ENCODE results near the gene PIEZO1.

Gene PIEZO1

DNA sequence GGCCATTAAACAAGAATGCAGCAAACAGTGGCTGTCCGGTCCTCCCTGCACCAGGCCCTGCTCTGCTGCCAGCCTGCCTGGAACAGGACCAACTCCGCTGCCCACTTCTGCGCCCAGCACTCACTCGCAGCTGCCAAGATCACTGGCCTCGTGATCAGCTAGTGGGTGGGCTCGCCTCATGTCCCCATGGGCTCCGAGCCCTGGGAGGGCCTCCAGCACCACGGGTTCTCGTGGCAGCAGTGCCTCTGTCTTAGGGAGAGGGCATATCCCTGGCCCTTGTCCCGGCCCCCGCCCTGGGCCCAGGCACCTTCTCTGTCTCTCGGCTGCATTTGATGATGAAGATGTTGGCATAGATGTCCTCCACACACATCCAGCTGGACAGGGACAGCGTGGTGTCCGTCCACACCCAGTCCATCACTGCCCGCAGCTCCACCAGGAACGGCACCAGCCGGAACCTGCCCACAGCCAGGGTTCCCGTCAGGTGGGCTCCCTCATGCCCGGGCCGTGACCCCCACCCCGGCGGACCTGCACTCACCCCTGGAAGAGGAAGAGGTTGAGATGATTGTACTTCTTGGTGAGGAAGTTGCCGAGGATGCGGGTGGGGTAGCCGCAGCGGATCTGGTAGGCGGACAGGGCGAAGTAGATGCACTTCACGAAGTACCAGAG is 65.6 kb downstream of the PIEZO1 start:
- no peak for DNase-seq

DNA sequence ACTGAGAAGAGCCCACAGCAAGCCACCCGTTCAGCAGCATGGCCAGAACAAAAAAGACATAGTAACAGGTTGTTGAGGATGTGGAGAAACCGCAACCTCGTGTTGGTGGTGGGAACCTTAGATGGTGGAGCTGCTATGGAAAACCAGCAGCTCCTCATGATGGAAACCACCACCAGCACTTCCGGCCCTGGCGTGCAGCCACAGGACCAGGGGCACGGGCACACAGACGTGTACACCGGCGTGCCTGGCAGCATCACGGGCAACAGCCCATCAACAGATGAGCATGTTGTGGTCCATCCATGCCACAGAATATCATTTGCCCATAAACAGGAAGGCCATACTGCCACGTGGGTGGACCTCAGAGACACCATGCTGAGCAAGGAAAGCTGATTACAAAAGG is 66.8 kb downstream of the PIEZO1 start:
- peak in 1 of 2 donors; percentile 32 for DNase-seq

DNA sequence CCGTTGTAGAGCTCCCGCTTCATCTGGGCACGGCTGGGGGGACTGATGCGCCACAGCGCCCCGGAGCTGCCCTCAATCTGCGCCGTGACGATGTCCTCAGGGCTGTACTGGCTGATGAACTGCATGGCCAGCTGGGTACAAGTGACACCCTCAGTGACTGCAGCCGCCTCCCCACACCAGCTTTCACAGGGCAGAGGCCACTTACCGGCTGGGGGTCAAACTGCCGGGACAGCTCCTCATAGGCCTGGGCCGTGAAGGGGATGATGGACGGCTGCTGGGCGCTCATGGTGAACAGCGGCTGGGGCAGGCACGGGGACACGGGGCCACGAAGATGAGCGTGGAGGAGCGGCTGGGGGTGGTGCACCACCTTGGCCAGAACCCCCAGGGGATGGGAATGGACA is 68.4 kb downstream of the PIEZO1 start:
- no peak for DNase-seq

DNA sequence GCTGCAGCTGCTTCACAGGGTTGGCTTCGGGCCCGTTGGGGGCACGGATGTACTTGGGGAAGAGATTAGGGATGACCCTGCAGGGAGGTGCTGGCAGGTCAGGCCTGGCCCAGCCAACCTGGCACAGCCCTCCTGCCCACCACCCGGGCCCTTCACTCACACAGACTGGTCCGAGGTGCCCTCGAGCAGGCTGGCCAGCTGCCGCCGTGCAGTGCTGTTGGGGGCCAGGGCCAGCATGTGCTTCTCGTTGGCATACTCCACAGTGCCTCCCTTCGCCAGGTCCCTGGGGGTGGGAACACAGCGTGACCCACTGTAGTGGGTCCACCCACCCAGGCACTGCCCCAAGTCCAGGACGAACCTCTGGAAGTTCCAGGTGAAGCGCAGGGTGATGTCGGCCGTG is 68.8 kb downstream of the PIEZO1 start:
- no peak for DNase-seq

DNA sequence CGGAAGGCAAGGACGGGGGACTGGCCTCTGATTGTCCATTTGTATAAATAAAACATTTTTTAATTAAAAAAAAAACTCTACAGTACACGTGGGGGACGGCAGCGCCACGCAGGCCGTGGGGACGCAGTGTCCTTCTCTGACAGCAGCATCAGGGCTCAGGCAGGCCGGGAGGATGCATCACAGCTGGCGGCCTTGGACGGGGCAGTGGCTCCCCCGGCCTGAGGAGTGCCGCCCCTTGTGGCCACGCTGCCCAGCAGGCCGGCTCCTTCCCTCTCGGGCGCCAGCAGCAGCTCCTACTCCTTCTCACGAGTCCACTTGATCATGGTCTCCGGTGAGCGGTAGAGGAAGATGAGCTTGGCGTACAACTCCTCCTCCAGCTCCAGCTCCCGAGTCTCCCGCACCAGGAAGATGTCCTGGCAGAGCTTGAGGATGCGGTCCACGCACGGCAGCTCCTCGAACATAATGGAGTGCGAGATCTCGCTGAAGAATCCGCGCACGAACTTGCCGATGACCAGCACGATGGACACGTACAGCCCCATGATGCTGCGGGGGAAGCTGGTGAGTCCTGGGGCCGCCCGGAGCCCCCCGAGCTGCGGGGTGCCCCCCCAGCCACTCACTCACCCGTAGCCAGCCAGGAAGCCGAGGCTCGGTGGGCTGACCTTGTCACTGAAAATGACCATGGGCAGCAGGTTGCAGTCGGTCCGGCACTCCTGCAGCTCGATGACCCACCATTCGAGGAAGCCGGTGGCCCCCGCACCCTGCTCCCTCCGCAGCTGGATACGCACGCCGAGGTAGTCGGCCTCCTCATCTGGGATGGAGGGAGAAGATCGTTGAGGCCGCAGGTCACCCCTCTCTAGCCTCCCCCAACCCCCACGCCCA is 69.5 kb downstream of the PIEZO1 start:
- no peak for DNase-seq

DNA sequence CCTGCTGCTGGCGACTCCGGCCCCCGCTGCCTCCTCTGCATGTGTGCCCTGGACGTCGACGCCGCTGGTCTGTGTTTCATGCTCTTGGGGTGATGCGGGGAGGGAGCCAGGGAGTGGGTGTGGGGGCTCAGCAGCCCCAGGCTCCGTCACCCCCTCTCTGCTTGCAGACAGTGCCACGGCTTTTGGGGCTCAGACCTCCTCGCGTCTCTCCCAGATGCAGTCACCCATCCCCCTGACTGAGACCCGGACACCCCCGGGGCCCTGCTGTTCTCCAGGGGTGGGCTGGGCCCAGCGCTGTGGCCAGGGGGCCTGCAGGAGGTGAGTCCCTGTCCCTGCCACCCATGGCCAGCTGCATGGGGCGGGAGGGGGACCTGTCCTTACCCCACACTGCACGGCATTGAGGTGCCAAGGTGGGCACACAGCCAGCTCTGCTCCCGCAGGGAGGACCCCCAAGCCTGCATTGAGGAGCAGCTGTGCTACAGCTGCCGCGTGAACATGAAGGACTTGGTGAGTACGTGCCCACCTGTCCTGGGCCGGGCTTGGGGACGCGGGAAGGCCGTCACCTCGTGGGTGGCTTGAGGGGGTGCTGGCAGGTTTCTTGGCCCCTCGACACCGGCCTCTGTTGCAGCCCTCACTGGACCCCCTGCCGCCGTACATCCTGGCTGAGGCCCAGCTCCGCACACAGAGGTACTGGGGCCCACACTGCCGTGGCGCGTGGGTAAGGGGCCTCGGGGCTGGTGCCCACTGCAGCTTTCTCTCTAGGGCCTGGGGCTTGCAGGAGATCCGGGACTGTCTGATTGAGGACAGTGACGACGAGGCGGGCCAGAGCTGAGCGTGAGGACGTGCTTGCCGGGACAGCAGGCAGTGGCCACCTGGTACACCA is 70.4 kb downstream of the PIEZO1 start:
- no peak for DNase-seq

DNA sequence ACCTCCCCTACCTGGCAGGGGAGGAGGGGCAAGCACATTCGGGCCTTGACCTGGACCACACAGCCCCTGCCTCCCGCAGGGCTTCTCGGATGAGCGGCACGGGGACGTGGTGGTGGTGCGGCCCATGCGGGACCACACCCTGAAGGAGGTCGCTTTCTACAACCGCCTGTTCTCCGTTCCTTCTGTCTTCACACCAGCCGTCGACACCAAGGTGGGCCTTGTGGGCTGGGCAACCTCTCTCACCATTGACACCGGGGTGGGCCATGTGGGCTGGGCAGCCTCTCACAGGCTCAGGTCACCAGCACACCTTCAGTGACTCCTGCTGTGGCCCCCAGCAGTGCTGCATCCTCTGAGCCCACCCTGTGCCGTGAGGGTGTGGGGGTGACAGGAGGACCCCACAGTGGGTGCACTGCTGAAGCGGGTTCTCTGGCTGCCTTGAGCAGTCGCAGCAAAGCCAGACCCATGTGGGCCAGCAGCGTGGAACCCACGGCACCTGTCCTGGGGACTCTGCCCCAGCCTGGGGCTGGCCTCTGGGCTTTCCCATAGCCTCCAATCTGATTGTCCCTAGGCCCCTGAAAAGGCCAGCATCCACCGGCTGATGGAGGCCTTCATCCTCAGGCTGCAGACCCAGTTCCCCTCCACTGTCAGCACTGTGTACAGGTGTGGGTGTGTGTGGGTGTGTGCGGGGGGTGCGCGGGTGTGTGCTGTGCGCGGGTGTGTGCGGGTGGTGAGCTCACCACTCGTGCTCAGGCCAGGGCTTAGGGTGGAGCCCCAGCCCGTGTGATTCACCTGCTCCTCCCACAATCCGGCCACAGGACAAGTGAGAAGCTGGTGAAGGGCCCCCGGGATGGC is 71.2 kb downstream of the PIEZO1 start:
- DNase-seq = no peak

DNA sequence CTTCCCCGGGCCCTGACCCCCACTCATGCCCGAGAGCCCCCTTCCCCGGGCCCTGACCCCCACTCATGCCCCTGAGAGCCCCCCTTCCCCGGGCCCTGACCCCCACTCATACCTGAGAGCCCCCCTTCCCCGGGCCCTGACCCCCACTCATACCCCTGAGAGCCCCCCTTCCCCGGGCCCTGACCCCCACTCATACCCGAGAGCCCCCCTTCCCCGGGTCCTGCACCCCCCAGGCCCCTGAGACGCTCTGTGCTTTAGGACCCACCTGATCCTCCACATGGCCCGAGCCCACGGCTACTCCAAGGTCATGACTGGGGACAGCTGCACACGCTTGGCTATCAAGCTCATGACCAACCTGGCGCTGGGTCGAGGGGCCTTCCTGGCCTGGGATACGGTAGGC is 72.0 kb downstream of the PIEZO1 start:
- DNase-seq = no peak

DNA sequence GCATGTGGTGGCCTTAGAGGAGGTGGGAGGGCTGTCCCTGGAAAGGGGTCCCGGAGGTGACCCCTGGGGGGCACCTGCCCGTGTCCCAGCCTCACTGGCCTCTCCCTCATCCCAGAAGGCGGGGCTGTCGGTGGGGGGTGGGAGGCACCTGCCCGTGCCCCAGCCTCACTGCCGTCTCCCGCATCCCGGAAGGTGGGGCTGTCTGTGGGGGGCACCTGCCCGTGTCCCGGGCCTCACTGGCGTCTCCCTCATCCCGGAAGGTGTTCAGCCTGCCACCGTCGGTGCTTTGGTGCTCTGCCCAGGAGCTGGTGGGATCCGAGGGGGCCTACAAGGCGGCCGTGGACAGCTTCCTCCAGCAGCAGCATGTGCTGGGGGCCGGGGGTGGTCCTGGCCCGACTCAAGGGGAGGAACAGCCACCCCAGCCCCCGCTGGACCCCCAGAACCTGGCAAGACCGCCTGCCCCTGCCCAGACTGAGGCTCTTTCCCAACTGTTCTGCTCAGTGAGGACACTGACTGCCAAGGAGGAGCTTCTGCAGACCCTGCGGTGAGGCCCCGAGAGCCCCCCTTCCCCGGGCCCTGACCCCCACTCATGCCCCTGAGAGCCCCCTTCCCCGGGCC is 72.5 kb downstream of the PIEZO1 start:
- DNase-seq = no peak

DNA sequence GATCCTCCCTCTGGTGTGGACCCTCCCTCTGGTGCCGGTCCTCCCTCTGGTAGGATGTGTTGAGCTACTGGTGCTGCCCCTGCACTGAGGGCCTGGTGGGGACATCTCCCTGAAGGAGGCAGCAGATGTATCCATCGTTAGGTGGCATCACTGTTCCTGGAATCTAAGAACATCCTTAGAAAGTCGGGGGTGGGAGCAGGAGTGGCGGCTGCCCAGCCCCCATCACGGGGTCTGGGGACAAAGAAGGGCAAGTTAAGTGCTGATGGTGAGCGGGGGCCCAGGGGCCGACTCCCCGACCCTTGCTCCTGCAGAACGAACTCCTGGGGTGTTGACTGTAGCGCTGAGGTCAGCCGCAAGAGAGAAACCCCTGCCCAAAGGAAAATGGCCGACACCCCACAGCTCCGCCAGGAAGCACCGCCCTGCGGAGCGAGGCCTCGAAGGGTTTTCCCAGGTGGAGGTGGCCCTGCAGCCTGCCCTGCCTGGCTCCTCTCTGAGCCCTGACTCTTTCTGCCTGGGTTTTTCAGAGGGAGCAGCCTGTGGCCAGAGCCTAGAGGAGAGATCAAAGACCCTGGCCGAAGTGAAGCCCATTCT is 73.2 kb downstream of the PIEZO1 start:
- no peak for DNase-seq

DNA sequence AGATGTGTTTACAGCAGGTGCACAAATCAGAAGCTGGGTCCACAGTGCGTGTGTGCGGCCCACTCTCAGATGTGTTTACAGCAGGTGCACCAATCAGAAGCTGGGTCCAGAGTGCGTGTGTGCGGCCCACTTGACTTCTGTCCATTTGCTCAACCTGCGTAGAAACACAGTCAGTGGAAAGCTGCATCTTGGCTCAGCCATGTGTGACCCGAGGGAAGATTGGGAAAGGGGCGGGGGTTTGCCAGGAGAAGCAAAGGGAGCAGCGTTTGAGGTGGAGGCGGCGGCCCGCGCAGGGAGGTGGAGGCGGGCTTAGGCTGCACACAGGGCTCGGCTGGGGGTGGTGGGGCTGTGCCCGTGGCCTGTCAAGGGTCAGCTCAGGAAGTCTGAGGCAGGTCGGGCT is 74.5 kb downstream of the PIEZO1 start:
- DNase-seq = no peak

DNA sequence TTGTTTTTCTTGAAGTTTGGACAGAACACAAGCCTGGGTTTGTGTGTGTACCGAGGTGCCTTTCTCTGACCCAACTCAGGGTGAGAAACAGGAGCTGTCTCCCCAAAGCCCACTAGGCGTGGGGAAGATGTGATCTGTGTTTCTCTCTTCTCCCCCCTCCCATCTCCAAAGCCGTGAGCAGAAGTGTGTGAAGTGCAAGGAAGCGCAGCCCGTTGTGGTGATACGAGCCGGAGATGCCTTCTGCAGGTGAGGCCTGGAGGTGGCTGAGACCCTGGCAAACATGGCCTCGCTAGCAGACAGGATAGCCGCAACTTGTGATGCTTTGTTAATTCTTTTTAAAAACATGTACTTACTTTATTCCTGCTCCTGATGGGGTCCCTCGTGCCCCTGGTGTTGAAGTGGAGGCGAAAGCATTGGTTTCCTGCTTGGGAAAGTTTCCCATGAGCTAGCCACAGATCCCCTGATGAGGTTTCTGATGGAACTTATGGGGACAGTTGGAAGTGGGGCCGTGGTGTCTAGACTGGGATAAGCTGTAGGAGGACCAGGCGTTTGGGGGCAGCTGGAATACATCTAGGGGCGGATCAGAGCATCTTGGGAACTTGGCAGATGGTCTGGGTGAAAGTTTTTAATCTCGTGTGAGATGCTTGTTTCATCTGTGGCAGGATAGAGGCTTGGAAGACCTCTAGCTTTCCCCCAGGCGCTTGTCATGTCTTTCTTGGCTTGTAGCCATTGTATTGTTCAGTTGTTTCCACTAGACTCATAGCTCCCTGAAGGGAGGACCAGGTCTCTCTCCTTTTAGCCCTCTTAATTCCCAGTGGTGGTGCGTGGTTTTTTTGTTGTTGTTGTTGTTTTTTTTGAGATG is 77.8 kb downstream of the PIEZO1 start:
- no peak for DNase-seq

DNA sequence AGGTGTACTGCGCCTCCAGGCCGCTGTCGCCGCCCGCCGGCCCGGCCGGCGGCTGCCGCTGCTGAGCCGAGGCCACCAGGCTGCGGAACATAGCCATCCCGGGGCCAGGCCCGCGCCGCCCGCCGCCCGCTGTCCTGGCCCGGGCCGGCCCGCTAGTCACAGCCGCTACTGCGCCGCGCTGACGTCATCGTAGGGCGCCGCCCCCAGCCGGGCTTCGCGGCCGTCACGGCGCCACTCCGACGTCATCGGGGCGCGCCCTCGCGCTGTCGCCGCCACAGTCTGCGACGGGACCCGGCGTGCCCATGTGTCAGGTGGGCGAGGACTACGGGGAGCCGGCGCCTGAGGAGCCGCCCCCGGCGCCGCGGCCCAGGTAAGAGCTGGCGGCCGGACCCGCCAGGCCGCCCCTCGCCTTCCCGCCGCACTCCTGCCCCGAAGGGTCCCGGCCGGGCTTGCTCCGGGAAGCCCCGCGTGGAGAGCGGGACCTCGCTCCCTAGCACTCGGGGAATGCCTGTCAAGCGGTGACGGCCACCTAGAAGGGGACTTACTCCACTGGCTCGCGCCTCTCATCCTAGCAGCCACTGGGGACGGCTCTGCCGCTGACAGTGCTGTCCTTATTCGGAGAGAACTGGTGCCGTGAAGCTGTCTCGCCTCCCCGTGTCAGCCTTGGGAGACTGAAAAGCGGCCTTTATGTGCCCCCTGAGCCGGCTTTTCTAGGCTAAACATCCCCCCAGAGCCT is 78.6 kb downstream of the PIEZO1 start, which contains the start of the genes CTU2 and RNF166:
CTU2 (plus strand) TSS at position 275 of the 736 bp plus-strand sequence; CDS start at position 303, 28 bp downstream.
RNF166 (minus strand) TSS at position 180 of the 736 bp plus-strand sequence; CDS start at position 97, 83 bp downstream.
- DNase-seq = peak; percentile 89 to 95

DNA sequence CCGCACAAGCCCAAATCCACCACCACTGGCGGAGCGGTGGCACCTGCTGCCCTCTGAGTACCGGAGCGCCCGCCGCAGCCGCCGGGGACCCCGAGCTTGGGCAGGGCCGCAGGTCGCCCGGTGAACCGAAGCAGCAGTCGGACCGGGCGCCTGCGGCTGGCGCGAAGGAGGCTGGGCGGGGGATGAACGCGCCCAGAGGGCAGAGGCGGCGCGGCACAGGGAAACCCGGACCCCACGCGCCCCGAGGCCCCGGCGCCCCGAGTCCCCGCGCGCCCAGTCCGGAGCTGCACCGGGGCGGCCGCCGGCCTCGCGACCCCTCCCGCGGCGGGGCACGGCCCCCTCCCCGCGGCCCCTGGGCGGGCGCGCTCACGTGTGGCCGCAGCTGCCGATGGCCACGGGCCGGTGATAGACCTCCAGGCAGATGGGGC is 79.2 kb downstream of the PIEZO1 start:
- DNase-seq = peak in 1 of 2 donors; percentile 20

DNA sequence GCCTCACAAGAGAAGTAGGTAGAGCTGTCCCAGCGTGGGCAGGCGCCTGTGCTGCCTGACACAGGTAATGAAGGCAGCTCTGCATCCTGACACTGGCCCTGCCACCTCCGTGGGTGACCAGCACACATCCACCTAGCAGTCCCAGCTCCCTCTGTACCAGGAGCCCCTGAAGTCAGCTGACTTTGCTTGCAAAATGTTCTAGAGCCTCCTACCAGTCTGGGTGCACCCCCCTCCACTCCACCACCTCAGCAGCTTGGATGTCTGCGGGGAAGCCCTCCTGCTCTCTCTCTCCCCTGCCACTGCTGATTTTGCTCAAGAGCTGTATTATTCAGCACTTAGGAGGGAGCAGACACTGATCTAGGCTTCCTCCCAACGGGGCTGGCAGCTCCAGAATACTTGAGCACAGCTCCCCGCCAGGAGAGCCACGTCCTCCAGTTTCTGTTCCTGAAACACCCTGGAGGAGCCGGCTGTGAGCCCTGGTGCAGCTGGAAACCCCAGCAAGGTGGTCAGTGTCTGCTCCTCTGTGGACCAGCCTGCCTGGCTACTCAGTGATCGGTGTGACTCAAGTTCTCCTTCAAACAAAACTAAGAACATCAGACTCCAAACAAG is 79.8 kb downstream of the PIEZO1 start:
- peak; percentile 68 to 72 for DNase-seq

DNA sequence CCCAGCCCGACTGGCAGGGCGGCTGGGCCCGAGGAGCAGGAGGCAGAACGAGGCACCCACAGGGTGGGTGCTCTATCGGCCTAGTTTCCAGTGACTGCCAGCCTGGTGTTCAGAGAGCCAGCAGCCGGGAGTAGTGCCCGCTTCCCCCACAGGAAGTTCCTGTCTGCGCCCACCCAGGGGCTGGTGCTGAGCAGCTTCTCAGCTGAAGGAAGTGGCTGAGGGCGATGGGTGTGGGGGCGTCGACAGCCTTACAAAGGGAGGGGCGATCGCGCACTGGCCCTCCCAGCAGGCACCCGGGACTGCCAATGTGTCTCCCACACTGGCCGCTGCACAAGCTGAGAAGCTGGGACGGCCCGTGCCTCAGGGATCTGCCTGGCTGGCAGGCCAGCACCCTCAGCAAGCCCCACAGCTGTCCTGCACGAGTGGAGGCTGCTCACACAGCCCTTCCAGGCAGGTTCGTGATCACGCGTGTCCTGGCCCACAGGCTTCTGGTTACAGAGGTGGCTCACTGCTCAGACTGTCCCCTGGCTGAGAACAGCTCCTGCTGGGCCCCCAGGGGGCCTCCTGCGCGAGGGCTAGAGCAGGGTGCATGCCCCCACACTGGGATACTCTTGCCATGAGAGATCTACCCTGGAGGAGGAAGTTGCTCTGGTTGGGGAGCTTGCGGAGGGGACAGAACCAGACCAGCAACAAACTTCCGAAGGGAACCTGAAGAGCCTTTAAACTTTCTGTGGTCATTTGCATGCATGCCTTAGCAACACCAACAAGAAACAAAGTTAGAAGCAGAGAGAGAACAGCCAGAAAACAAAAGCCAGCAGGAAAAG is 81.3 kb downstream of the PIEZO1 start:
- DNase-seq = peak; percentile 90 to 97

DNA sequence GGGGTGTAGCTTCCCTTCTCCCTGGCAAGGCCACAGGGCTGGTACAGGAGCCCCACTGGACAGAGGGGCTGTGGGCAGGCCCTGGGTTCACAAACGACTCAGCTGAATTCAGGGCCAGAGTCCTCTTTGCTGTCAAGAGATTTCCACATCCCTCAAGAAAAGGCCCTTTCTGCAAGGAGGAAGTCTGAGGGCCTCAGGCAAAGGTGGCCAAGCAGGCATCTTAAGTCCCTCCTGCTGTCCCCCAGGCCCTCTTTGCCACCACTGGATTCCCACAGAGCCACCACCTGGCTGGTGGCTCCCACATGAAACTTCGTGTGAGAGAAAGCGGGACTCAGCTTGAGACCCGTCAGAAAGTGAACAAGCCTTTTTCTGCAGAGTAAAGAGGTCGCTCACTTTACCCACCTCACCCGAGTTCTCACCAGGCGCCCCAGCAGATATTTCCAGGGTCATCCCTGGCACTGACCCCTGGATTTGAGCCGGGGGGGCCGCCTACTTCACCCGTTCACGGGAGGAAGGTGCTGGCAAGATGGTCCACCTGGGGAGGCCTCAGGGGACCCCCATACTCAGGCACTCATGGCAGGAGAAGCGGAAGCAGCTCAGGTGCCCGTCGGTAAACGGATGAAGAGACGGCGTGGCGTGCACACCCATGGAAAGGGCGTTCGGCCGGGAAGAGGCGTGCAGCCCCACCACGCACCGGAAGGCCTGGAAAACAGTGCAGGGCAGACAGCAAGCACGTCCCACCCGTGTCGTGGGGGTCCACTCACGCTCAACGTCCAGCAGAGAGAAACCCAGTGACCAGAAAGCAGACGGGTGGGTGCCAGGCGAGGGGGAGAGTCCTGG is 82.4 kb downstream of the PIEZO1 start:
- peak; percentile 65 to 73 for DNase-seq
